PFSK-1 (cell line): ENCODE results near the gene TLE2.

Source experiments
- POLR2AphosphoS5 ChIP-seq: IDR thresholded peaks from 2 replicates; pipeline ENCODE4 v1.6.1; 2012; ENCODE audit warnings: low read depth, mild to moderate bottlenecking, control low read depth, low read length, moderate library complexity
- TAF1 ChIP-seq: IDR thresholded peaks from 2 replicates; pipeline ENCODE4 v1.6.1; 2012; ENCODE audit warnings: low read length, control low read depth, borderline replicate concordance; ENCODE audit not compliant: insufficient read depth

GRCh38 chr19:3033595-3034405 lies 4.7 kb upstream of the TLE2 start:
- no peak for TF ChIP-seq TAF1
- no peak for TF ChIP-seq POLR2AphosphoS5
